OCI-M2 (cell line): ENCODE measurements around the gene KCMF1.
A peak's percentile ranks its signal among the peaks of the same experiment; 100 is the strongest.

ENCODE experiments used
- DNase-seq: peaks from one replicate; lab custom pipeline; 2025; ENCODE audit not compliant: unreplicated experiment; lab: John Stamatoyannopoulos, UW

The KCMF1 gene

GRCh38 chr2:85019121-85019520 lies 48.2 kb downstream of the KCMF1 start:
- DNase-seq = no peak

GRCh38 chr2:85022232-85022631 lies 51.3 kb downstream of the KCMF1 start:
- DNase-seq = no peak

GRCh38 chr2:85024372-85025047 lies 53.5 kb downstream of the KCMF1 start:
- DNase-seq = no peak

GRCh38 chr2:85032621-85033020 lies 61.7 kb downstream of the KCMF1 start:
- no peak for DNase-seq

- DNase-seq = no peak
These were observed 62.4 kb downstream of the KCMF1 start for GRCh38 chr2:85033388-85033787.

- no peak for DNase-seq
These were observed 63.2 kb downstream of the KCMF1 start for GRCh38 chr2:85034158-85034557.

- DNase-seq = no peak
These were observed 66.7 kb downstream of the KCMF1 start for GRCh38 chr2:85037622-85038021.

- DNase-seq = no peak
These were observed 71.4 kb downstream of the KCMF1 start for GRCh38 chr2:85042330-85042729.

- DNase-seq = no peak
These were observed 77.6 kb downstream of the KCMF1 start for GRCh38 chr2:85048534-85048933.

- no peak for DNase-seq
These were observed 78.3 kb downstream of the KCMF1 start for GRCh38 chr2:85049236-85049635.

GRCh38 chr2:85053802-85054201 lies 82.8 kb downstream of the KCMF1 start:
- no peak for DNase-seq

- DNase-seq = no peak
These were observed 86.4 kb downstream of the KCMF1 start for GRCh38 chr2:85057226-85057962.

GRCh38 chr2:85061896-85062295 lies 90.9 kb downstream of the KCMF1 start:
- DNase-seq = no peak

- DNase-seq = no peak
These were observed 91.6 kb downstream of the KCMF1 start for GRCh38 chr2:85062565-85062964.

- DNase-seq = no peak
These were observed 93.1 kb downstream of the KCMF1 start for GRCh38 chr2:85063981-85064599.

GRCh38 chr2:85064927-85065577 lies 94.1 kb downstream of the KCMF1 start:
- DNase-seq = no peak

- DNase-seq = no peak
These were observed 95.2 kb downstream of the KCMF1 start for GRCh38 chr2:85066006-85066740.

GRCh38 chr2:85066874-85067351 lies 96.0 kb downstream of the KCMF1 start:
- peak; percentile 64 for DNase-seq

GRCh38 chr2:85071096-85071495 lies 100.1 kb downstream of the KCMF1 start:
- DNase-seq = no peak

GRCh38 chr2:85073033-85073432 lies 102.1 kb downstream of the KCMF1 start:
- no peak for DNase-seq
